ENCODE measurements around the gene VSIG8. TPM values are rescaled to one million over a fixed set of nuclear protein-coding genes. Genes with fewer than 3 reads are reported as not detected.
A peak's percentile ranks its signal among the peaks of the same experiment; 100 is the strongest.

Gene VSIG8
- total RNA-seq, 1 donor from 2014 or later: not detected

GRCh38 chr1:159857889-159858288 is 4.6 kb downstream of the VSIG8 start:
- DNase-seq (ENCODE audit: low read depth, low spot score): no peak
- Mint-ChIP-seq H3K27me3 (ENCODE audit: low read depth) (peaks cover 76% of the 10 kb centered on the region), H3K36me3 (ENCODE audit: low read depth) (no peaks in the 10 kb centered on the region), H3K4me3 (no peak overlapping the region), H3K4me1 (peaks cover 11% of the 10 kb centered on the region), H3K27ac (ENCODE audit: unreplicated experiment) (no peak overlapping the region), H3K9me3 (no peaks in the 10 kb centered on the region)
- no peak for TF ChIP-seq CTCF (conservative IDR thresholded peaks at IDR 0.05)

- Mint-ChIP-seq H3K9me3 (no peaks in the 10 kb centered on the region), H3K27ac (ENCODE audit: unreplicated experiment) (no peak overlapping the region), H3K4me1 (peaks cover 11% of the 10 kb centered on the region), H3K4me3 (peak overlapping the region; percentile 76), H3K36me3 (ENCODE audit: low read depth) (no peaks in the 10 kb centered on the region), H3K27me3 (ENCODE audit: low read depth) (peaks cover 84% of the 10 kb centered on the region)
- no peak for TF ChIP-seq CTCF (conservative IDR thresholded peaks at IDR 0.05)
- no peak for DNase-seq (ENCODE audit: low read depth, low spot score)
Observed at GRCh38 chr1:159856576-159856975, 5.9 kb downstream of the VSIG8 start.

- no peak for TF ChIP-seq CTCF (conservative IDR thresholded peaks at IDR 0.05)
- Mint-ChIP-seq H3K27me3 (ENCODE audit: low read depth) (peaks cover 85% of the 10 kb centered on the region), H3K36me3 (ENCODE audit: low read depth) (no peaks in the 10 kb centered on the region)
Observed at GRCh38 chr1:159855709-159856108, 6.7 kb downstream of the VSIG8 start.

GRCh38 chr1:159854693-159855192 is 7.7 kb downstream of the VSIG8 start:
- Mint-ChIP-seq H3K27me3 (ENCODE audit: low read depth) (peaks cover 88% of the 10 kb centered on the region), H3K36me3 (ENCODE audit: low read depth) (no peaks in the 10 kb centered on the region), H3K4me1 (peaks cover 11% of the 10 kb centered on the region), H3K4me3 (peak overlapping the region; percentile 54), H3K9me3 (no peaks in the 10 kb centered on the region), H3K27ac (ENCODE audit: unreplicated experiment) (no peak overlapping the region)
- peak; percentile 24 for TF ChIP-seq CTCF (conservative IDR thresholded peaks at IDR 0.05)
- peak; percentile 46 for DNase-seq (ENCODE audit: low read depth, low spot score)

More at GRCh38 chr1:159855709-159856108, 6.7 kb downstream of the VSIG8 start:
- no peak for DNase-seq (ENCODE audit: low read depth, low spot score)
- Mint-ChIP-seq H3K4me1 (peaks cover 11% of the 10 kb centered on the region), H3K27ac (ENCODE audit: unreplicated experiment) (no peak overlapping the region), H3K9me3 (no peaks in the 10 kb centered on the region), H3K4me3 (no peak overlapping the region)

- Mint-ChIP-seq H3K27me3 (ENCODE audit: low read depth) (peaks cover 89% of the 10 kb centered on the region), H3K27ac (ENCODE audit: unreplicated experiment) (no peak overlapping the region)
Observed at GRCh38 chr1:159854116-159854692, 8.3 kb downstream of the VSIG8 start.

More at GRCh38 chr1:159854116-159854692, 8.3 kb downstream of the VSIG8 start:
- DNase-seq (ENCODE audit: low read depth, low spot score): peak; percentile 32
- Mint-ChIP-seq H3K36me3 (ENCODE audit: low read depth) (no peaks in the 10 kb centered on the region), H3K4me3 (peak overlapping the region; percentile 75), H3K4me1 (peaks cover 11% of the 10 kb centered on the region), H3K9me3 (no peaks in the 10 kb centered on the region)
- no peak for TF ChIP-seq CTCF (conservative IDR thresholded peaks at IDR 0.05)

Measured in neural crest cell (in vitro differentiated cells).